Endodermal cell (in vitro differentiated cells): Measurements from ENCODE around the gene CIB4. TPM values are rescaled to one million over a fixed set of nuclear protein-coding genes. Genes with fewer than 3 reads are reported as not detected.
A peak's percentile ranks its signal among the peaks of the same experiment; 100 is the strongest.

Experiments
- DNase-seq: peaks from one replicate; pipeline ENCODE4 v3.0.0-alpha.2; 2017
- H3K27ac ChIP-seq: 2 replicates; pipeline ENCODE4 v1.5.1; 2013; ENCODE audit warnings: mild to moderate bottlenecking, low read depth, low read length, moderate library complexity
- H3K27me3 ChIP-seq: 2 replicates; pipeline ENCODE4 v1.6.1; 2013; ENCODE audit warnings: mild to moderate bottlenecking, low read length, moderate library complexity; ENCODE audit not compliant: insufficient read depth, control insufficient read depth, poor library complexity, severe bottlenecking
- H3K36me3 ChIP-seq: 2 replicates; pipeline ENCODE4 v1.7.0; 2013; ENCODE audit warnings: mild to moderate bottlenecking, low read length, moderate library complexity; ENCODE audit not compliant: control insufficient read depth, insufficient read depth
- H3K4me1 ChIP-seq: one replicate; pipeline ENCODE4 v1.7.0; 2013; ENCODE audit warnings: low read length; ENCODE audit not compliant: control insufficient read depth, insufficient read depth
- H3K4me3 ChIP-seq: 2 replicates; pipeline ENCODE4 v1.5.1; 2013; ENCODE audit warnings: mild to moderate bottlenecking, low read length, moderate library complexity
- H3K9ac ChIP-seq: 2 replicates; pipeline ENCODE4 v1.6.1; 2013; ENCODE audit warnings: mild to moderate bottlenecking, low read length, moderate library complexity; ENCODE audit not compliant: poor library complexity, severe bottlenecking; ENCODE audit errors: extremely low read depth
- H3K9me3 ChIP-seq: 2 replicates; pipeline ENCODE4 v1.6.1; 2013; ENCODE audit warnings: mild to moderate bottlenecking, low read length, moderate library complexity; ENCODE audit not compliant: control insufficient read depth
- H3K27ac Mint-ChIP-seq: 2 replicates; pipeline ENCODE4 v1.8.0; 2020; ENCODE audit warnings: mixed read lengths
- H3K27me3 Mint-ChIP-seq: 2 replicates; pipeline ENCODE4 v1.8.0; 2021; ENCODE audit warnings: mild to moderate bottlenecking, mixed read lengths; ENCODE audit not compliant: insufficient read depth
- H3K36me3 Mint-ChIP-seq: 2 replicates; pipeline ENCODE4 v1.8.0; 2020; ENCODE audit warnings: low read depth, mixed read lengths
- H3K4me1 Mint-ChIP-seq: 2 replicates; pipeline ENCODE4 v1.8.0; 2020; ENCODE audit warnings: mixed read lengths
- H3K4me3 Mint-ChIP-seq: 2 replicates; pipeline ENCODE4 v1.8.0; 2020; ENCODE audit warnings: mild to moderate bottlenecking, moderate library complexity, mixed read lengths
- H3K9me3 Mint-ChIP-seq: 2 replicates; pipeline ENCODE4 v1.8.0; 2020; ENCODE audit warnings: mild to moderate bottlenecking, mixed read lengths
- CTCF ChIP-seq: fragments of 200-600 bp; sonication (generic); conservative IDR thresholded peaks from 2 replicates; pipeline ENCODE4 v1.5.0; 2021; ENCODE audit warnings: antibody characterized with exemption, mild to moderate bottlenecking
- WGBS, 2 experiments: methylation state at CpG; one replicate each; pipeline versions ENCODE4 v1.1.5 to v1.1.7; 2013; ENCODE audit warnings: missing lambda C conversion rate in 2 of 2, mixed read lengths in 1 of 2; ENCODE audit not compliant: insufficient coverage in 1 of 2, insufficient read length in 1 of 2; 5-methylcytosine and 5-hydroxymethylcytosine counted together
- long read RNA-seq, 4 experiments: library from polyadenylated mRNA in 2 of 4; library from RNA in 1 of 4; library from capped mRNA in 1 of 4; stranded (forward) in 3 of 4; unstranded in 1 of 4; transcript quantifications; one replicate each; pipeline ENCODE4 v2.0.0, GENCODE V29; 2020 to 2021; ENCODE audit warnings: inconsistent platforms in 1 of 4
- polyA plus RNA-seq, 2 experiments: library from polyadenylated mRNA; stranded (reverse); fragments of 50-300 nt; gene quantifications; one replicate each; pipeline ENCODE4 v1.2.3, GENCODE V29; 2013
- total RNA-seq, 2 donors: library from RNA; stranded (reverse); fragmentation: NEBNext Ultra II Directional in 1 of 2; extraction: Animal tissue kit (Norgen Biotek cat#: 25700) in 1 of 2; gene quantifications; 2 replicates in 1 of 2; 3 replicates in 1 of 2; pipeline ENCODE4 v1.2.1, GENCODE V29; 2021

CIB4 gene
- not detected for total RNA-seq
- polyA plus RNA-seq (2013, experiment 1 of 2), result not detected
- polyA plus RNA-seq (2013, experiment 2 of 2), result not detected
- long read RNA-seq, experiment 1, result 0 reads
- long read RNA-seq, experiment 2, result 0 reads
- long read RNA-seq, experiment 3, result 0 reads
- long read RNA-seq, experiment 4, result 0 reads

- H3K36me3 Mint-ChIP-seq, result no peaks in the 10 kb centered on the region
- H3K4me1 Mint-ChIP-seq, result no peaks in the 10 kb centered on the region
- H3K4me3 Mint-ChIP-seq, result no peak within 1 kb of the TSS
- DNase-seq, result peak; percentile 64
- H3K9ac ChIP-seq, result no peak within 1 kb of the TSS
- no peaks in the 10 kb centered on the region for H3K9me3 Mint-ChIP-seq
- peaks cover 3% of the 10 kb centered on the region for H3K27me3 Mint-ChIP-seq
- peak within 1 kb of the TSS; percentile 71 for H3K27ac Mint-ChIP-seq
- H3K27me3 ChIP-seq, result no peaks in the 10 kb centered on the region
- H3K36me3 ChIP-seq, result no peaks in the 10 kb centered on the region
- no peak within 1 kb of the TSS for H3K27ac ChIP-seq
- no peaks in the 10 kb centered on the region for H3K4me1 ChIP-seq
- no peak within 1 kb of the TSS for H3K4me3 ChIP-seq
- no peak for TF ChIP-seq CTCF
- H3K9me3 ChIP-seq, result no peaks in the 10 kb centered on the region
- WGBS, 2 experiments, result 91 to 95% methylated on average over 5 to 8 of the region's 8 CpGs
These were observed at the start of gene CIB4 for GRCh38 chr2:26640781-26641564. CIB4 (minus strand) TSS chr2:26641366; CDS start chr2:26641314, 52 bp downstream.

- H3K36me3 Mint-ChIP-seq, result no peaks in the 10 kb centered on the region
- no peak for TF ChIP-seq CTCF
- Histone ChIP-seq H3K9me3 (no peaks in the 10 kb centered on the region), H3K9ac (no peak overlapping the region), H3K4me1 (peaks cover 17% of the 10 kb centered on the region), H3K36me3 (no peaks in the 10 kb centered on the region), H3K27me3 (peaks cover 49% of the 10 kb centered on the region), H3K27ac (no peak overlapping the region), H3K4me3 (no peak overlapping the region)
- H3K27ac Mint-ChIP-seq, result no peak overlapping the region
- H3K27me3 Mint-ChIP-seq, result peaks cover 76% of the 10 kb centered on the region
- no peaks in the 10 kb centered on the region for H3K9me3 Mint-ChIP-seq
- DNase-seq, result no peak
- H3K4me3 Mint-ChIP-seq, result no peak overlapping the region
- peaks cover 33% of the 10 kb centered on the region for H3K4me1 Mint-ChIP-seq
- 83% methylated on average over 5 of the region's 5 CpGs; no CpG with 5 or more reads in 1 of the 2 experiments for WGBS, 2 experiments
These were observed 46.6 kb upstream of the CIB4 start for GRCh38 chr2:26687801-26688200.

GRCh38 chr2:26687328-26687727 lies 46.2 kb upstream of the CIB4 start:
- H3K4me3 ChIP-seq, result no peak overlapping the region
- no peak for DNase-seq
- H3K36me3 ChIP-seq, result no peaks in the 10 kb centered on the region
- TF ChIP-seq CTCF, result no peak
- H3K4me1 Mint-ChIP-seq, result peaks cover 33% of the 10 kb centered on the region
- H3K9me3 ChIP-seq, result no peaks in the 10 kb centered on the region
- H3K4me3 Mint-ChIP-seq, result no peak overlapping the region
- no peak overlapping the region for H3K27ac Mint-ChIP-seq
- no peak overlapping the region for H3K9ac ChIP-seq
- H3K36me3 Mint-ChIP-seq, result no peaks in the 10 kb centered on the region
- 86 to 88% methylated on average over 3 to 4 of the region's 4 CpGs for WGBS, 2 experiments
- peaks cover 49% of the 10 kb centered on the region for H3K27me3 ChIP-seq
- H3K4me1 ChIP-seq, result peaks cover 17% of the 10 kb centered on the region
- no peak overlapping the region for H3K27ac ChIP-seq
- peaks cover 75% of the 10 kb centered on the region for H3K27me3 Mint-ChIP-seq
- no peaks in the 10 kb centered on the region for H3K9me3 Mint-ChIP-seq
